Measurements from ENCODE around the gene PIGU.
A peak's percentile ranks its signal among the peaks of the same experiment; 100 is the strongest.

Gene PIGU

GRCh38 chr20:34549291-34549928, 127.5 kb downstream of the PIGU start:
- Histone ChIP-seq H3K9me3 (ENCODE audit: control insufficient read depth, insufficient read depth, low read length) (no peaks in the 10 kb centered on the region), H3K36me3 (ENCODE audit: control insufficient read depth, insufficient read depth, low read length) (no peaks in the 10 kb centered on the region), H3K4me1 (ENCODE audit: control insufficient read depth, insufficient read depth, low read length) (0 out of 2 replicates have a peak, but pooled peaks cover 5% of the 10 kb centered on the region), H3K9ac (ENCODE audit: low read depth, low read length) (no peak overlapping the region), H3K27ac (ENCODE audit: low read depth, low read length) (no peak overlapping the region), H3K4me3 (ENCODE audit: low read depth, low read length) (no peak overlapping the region), H3K27me3 (ENCODE audit: control insufficient read depth, insufficient read depth, low read length) (no peaks in the 10 kb centered on the region)

GRCh38 chr20:34547844-34548613, 128.9 kb downstream of the PIGU start:
- Histone ChIP-seq H3K27ac (ENCODE audit: low read depth, low read length) (no peak overlapping the region), H3K36me3 (ENCODE audit: control insufficient read depth, insufficient read depth, low read length) (no peaks in the 10 kb centered on the region), H3K4me3 (ENCODE audit: low read depth, low read length) (no peak overlapping the region), H3K4me1 (ENCODE audit: control insufficient read depth, insufficient read depth, low read length) (peaks cover 10% of the 10 kb centered on the region; the same call in 1 of the 2 replicates), H3K9ac (ENCODE audit: low read depth, low read length) (no peak overlapping the region), H3K9me3 (ENCODE audit: control insufficient read depth, insufficient read depth, low read length) (no peaks in the 10 kb centered on the region), H3K27me3 (ENCODE audit: control insufficient read depth, insufficient read depth, low read length) (no peaks in the 10 kb centered on the region)

GRCh38 chr20:34546751-34547181, 130.1 kb downstream of the PIGU start:
- Histone ChIP-seq H3K4me3 (ENCODE audit: low read depth, low read length) (no peak overlapping the region), H3K36me3 (ENCODE audit: control insufficient read depth, insufficient read depth, low read length) (peaks cover 4% of the 10 kb centered on the region; the same call in 1 of the 2 replicates), H3K27me3 (ENCODE audit: control insufficient read depth, insufficient read depth, low read length) (no peaks in the 10 kb centered on the region), H3K4me1 (ENCODE audit: control insufficient read depth, insufficient read depth, low read length) (peaks cover 10% of the 10 kb centered on the region; the same call in 1 of the 2 replicates), H3K27ac (ENCODE audit: low read depth, low read length) (no peak overlapping the region), H3K9me3 (ENCODE audit: control insufficient read depth, insufficient read depth, low read length) (no peaks in the 10 kb centered on the region), H3K9ac (ENCODE audit: low read depth, low read length) (no peak overlapping the region)

- H3K27ac ChIP-seq (ENCODE audit: low read depth, low read length): no peak overlapping the region
- no peaks in the 10 kb centered on the region for H3K9me3 ChIP-seq (ENCODE audit: control insufficient read depth, insufficient read depth, low read length)
- H3K4me1 ChIP-seq (ENCODE audit: control insufficient read depth, insufficient read depth, low read length): peaks cover 10% of the 10 kb centered on the region; the same call in 1 of the 2 replicates
- peak overlapping the region; percentile 43; the same call in 1 of the 2 replicates for H3K4me3 ChIP-seq (ENCODE audit: low read depth, low read length)
- H3K36me3 ChIP-seq (ENCODE audit: control insufficient read depth, insufficient read depth, low read length): peaks cover 27% of the 10 kb centered on the region
- H3K27me3 ChIP-seq (ENCODE audit: control insufficient read depth, insufficient read depth, low read length): no peaks in the 10 kb centered on the region
- no peak overlapping the region for H3K9ac ChIP-seq (ENCODE audit: low read depth, low read length)
Observed at GRCh38 chr20:34544109-34544796, 132.6 kb downstream of the PIGU start.

- H3K9me3 ChIP-seq (ENCODE audit: control insufficient read depth, insufficient read depth, low read length): no peaks in the 10 kb centered on the region
- no peaks in the 10 kb centered on the region for H3K27me3 ChIP-seq (ENCODE audit: control insufficient read depth, insufficient read depth, low read length)
- peaks cover 10% of the 10 kb centered on the region; the same call in 1 of the 2 replicates for H3K4me1 ChIP-seq (ENCODE audit: control insufficient read depth, insufficient read depth, low read length)
- no peak overlapping the region for H3K27ac ChIP-seq (ENCODE audit: low read depth, low read length)
- no peak overlapping the region for H3K9ac ChIP-seq (ENCODE audit: low read depth, low read length)
- no peak overlapping the region for H3K4me3 ChIP-seq (ENCODE audit: low read depth, low read length)
- H3K36me3 ChIP-seq (ENCODE audit: control insufficient read depth, insufficient read depth, low read length): peaks cover 33% of the 10 kb centered on the region
Observed at GRCh38 chr20:34543463-34544056, 133.3 kb downstream of the PIGU start.

- Histone ChIP-seq H3K9ac (ENCODE audit: low read depth, low read length) (no peak overlapping the region), H3K27ac (ENCODE audit: low read depth, low read length) (no peak overlapping the region), H3K4me1 (ENCODE audit: control insufficient read depth, insufficient read depth, low read length) (peaks cover 10% of the 10 kb centered on the region; the same call in 1 of the 2 replicates), H3K4me3 (ENCODE audit: low read depth, low read length) (no peak overlapping the region), H3K36me3 (ENCODE audit: control insufficient read depth, insufficient read depth, low read length) (peaks cover 35% of the 10 kb centered on the region), H3K27me3 (ENCODE audit: control insufficient read depth, insufficient read depth, low read length) (no peaks in the 10 kb centered on the region), H3K9me3 (ENCODE audit: control insufficient read depth, insufficient read depth, low read length) (no peaks in the 10 kb centered on the region)
Observed at GRCh38 chr20:34542439-34542838, 134.5 kb downstream of the PIGU start.

- no peaks in the 10 kb centered on the region for H3K27me3 ChIP-seq (ENCODE audit: control insufficient read depth, insufficient read depth, low read length)
- H3K4me3 ChIP-seq (ENCODE audit: low read depth, low read length): no peak overlapping the region
- H3K36me3 ChIP-seq (ENCODE audit: control insufficient read depth, insufficient read depth, low read length): peaks cover 41% of the 10 kb centered on the region
- H3K4me1 ChIP-seq (ENCODE audit: control insufficient read depth, insufficient read depth, low read length): peaks cover 10% of the 10 kb centered on the region; the same call in 1 of the 2 replicates
- H3K9me3 ChIP-seq (ENCODE audit: control insufficient read depth, insufficient read depth, low read length): no peaks in the 10 kb centered on the region
- H3K27ac ChIP-seq (ENCODE audit: low read depth, low read length): no peak overlapping the region
- no peak overlapping the region for H3K9ac ChIP-seq (ENCODE audit: low read depth, low read length)
Observed at GRCh38 chr20:34541917-34542316, 135.0 kb downstream of the PIGU start.

GRCh38 chr20:34541264-34541901, 135.5 kb downstream of the PIGU start:
- Histone ChIP-seq H3K27ac (ENCODE audit: low read depth, low read length) (no peak overlapping the region), H3K4me1 (ENCODE audit: control insufficient read depth, insufficient read depth, low read length) (peaks cover 10% of the 10 kb centered on the region; the same call in 1 of the 2 replicates), H3K36me3 (ENCODE audit: control insufficient read depth, insufficient read depth, low read length) (peaks cover 44% of the 10 kb centered on the region), H3K27me3 (ENCODE audit: control insufficient read depth, insufficient read depth, low read length) (no peaks in the 10 kb centered on the region), H3K4me3 (ENCODE audit: low read depth, low read length) (no peak overlapping the region), H3K9me3 (ENCODE audit: control insufficient read depth, insufficient read depth, low read length) (no peaks in the 10 kb centered on the region), H3K9ac (ENCODE audit: low read depth, low read length) (no peak overlapping the region)

GRCh38 chr20:34540596-34541263, 136.2 kb downstream of the PIGU start:
- no peaks in the 10 kb centered on the region for H3K27me3 ChIP-seq (ENCODE audit: control insufficient read depth, insufficient read depth, low read length)
- no peak overlapping the region for H3K4me3 ChIP-seq (ENCODE audit: low read depth, low read length)
- H3K27ac ChIP-seq (ENCODE audit: low read depth, low read length): no peak overlapping the region
- peaks cover 10% of the 10 kb centered on the region; the same call in 1 of the 2 replicates for H3K4me1 ChIP-seq (ENCODE audit: control insufficient read depth, insufficient read depth, low read length)
- no peak overlapping the region for H3K9ac ChIP-seq (ENCODE audit: low read depth, low read length)
- H3K36me3 ChIP-seq (ENCODE audit: control insufficient read depth, insufficient read depth, low read length): peaks cover 50% of the 10 kb centered on the region
- no peaks in the 10 kb centered on the region for H3K9me3 ChIP-seq (ENCODE audit: control insufficient read depth, insufficient read depth, low read length)

- no peak overlapping the region for H3K9ac ChIP-seq (ENCODE audit: low read depth, low read length)
- H3K9me3 ChIP-seq (ENCODE audit: control insufficient read depth, insufficient read depth, low read length): no peaks in the 10 kb centered on the region
- H3K36me3 ChIP-seq (ENCODE audit: control insufficient read depth, insufficient read depth, low read length): peaks cover 60% of the 10 kb centered on the region
- no peaks in the 10 kb centered on the region for H3K27me3 ChIP-seq (ENCODE audit: control insufficient read depth, insufficient read depth, low read length)
- H3K27ac ChIP-seq (ENCODE audit: low read depth, low read length): no peak overlapping the region
- peaks cover 8% of the 10 kb centered on the region; the same call in 1 of the 2 replicates for H3K4me1 ChIP-seq (ENCODE audit: control insufficient read depth, insufficient read depth, low read length)
- H3K4me3 ChIP-seq (ENCODE audit: low read depth, low read length): no peak overlapping the region
Observed at GRCh38 chr20:34539756-34540155, 137.1 kb downstream of the PIGU start.

Data from HUES48 (cell line).